NOMO-1 (cell line): ENCODE measurements around the gene MEIS2.

Source experiments
- DNase-seq, 2 experiments: peaks; one replicate each; lab custom pipeline; 2025; ENCODE audit not compliant: unreplicated experiment in 2 of 2; lab: John Stamatoyannopoulos, UW

Gene MEIS2

DNA sequence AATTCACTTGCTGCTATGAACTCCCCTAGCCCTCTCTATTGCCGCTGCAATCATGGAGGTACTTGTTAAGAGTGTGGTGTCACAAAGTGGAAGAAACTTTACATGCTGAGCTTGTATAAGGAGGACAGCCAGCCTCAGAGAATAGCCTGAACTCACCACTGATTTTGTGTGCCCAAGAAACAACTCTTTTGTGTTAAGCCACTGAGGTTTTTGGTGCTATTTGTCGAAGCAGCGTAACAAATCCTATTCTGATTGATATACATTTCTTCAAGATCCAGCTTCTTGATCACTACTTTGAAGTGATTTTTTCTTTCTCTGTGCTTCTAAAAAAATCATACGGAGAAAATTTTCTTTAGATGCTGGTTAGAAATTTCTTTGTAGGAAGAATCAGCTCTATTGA, 132.4 kb downstream of the MEIS2 start:
- DNase-seq = no peak

DNA sequence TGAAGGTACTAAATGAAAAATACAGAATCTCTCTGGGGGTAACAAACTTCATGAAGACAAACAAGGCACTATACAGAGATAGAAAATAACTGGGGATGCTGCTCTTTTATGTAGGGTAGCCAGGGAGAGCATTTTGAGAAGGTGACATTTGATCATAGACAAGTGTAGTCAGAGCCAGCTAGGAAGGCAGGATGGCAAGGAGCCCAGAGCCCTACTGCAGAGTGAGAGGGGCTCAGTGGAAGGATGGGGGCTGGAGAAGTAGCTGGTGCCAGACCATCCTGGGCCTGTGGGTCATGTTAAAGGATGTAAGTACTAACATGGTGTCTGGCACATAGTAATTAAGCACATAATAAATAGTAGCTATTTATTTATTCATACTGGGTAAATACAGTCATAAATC, 133.6 kb downstream of the MEIS2 start:
- DNase-seq = no peak

DNA sequence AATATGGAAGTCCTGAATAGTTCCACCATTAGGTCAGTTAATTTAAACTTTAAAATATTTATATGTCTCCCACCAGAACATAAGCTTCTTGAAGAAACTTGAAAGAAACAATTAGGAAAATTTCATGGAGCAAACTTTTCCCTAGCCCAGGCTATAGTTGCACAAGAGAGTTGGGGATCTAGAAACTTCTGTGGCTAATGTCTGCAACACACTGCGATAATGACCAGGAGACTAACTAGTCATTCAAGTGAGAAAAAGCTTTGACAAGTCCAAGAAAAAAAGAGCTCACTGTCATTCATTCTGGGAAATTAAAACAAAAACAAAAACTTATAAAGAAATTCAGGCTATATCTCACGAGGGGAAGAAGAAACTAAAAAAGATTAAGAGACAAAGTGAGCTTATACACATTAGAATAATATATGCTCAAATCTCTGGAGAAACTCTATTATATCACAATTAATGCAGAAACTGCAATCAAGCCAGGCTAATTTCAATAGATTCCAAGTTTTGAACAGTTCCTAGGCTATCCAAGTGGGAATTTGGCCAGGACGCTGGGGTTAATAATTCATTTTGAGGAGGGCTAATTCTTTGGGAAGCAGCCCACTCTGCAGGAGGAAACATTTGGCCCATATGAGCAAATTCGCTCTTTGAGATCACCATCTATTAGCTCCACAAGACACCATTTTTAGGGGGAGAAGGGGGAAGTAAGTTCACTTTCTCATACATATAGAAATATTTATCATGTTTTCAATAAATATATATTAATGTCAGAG, 134.6 kb downstream of the MEIS2 start:
- no peak for DNase-seq

DNA sequence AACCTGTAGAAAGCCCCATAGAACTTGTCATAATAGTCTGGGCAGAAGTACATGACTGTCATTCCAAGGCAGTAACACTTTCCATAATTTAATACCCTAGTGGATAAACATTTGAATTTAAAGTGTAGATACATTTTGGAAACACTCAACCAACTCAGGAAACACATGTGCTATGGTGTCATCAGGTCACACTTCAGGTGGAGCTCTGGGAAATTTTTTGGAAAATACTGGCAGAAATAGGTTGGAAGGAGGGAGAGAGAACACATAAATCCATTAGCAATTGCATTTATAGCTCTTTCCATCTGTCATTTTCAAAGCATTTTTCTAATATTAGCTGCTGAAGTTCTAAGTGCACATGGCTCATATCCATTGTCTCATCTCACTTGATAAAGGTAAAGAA, 135.7 kb downstream of the MEIS2 start:
- DNase-seq = no peak

DNA sequence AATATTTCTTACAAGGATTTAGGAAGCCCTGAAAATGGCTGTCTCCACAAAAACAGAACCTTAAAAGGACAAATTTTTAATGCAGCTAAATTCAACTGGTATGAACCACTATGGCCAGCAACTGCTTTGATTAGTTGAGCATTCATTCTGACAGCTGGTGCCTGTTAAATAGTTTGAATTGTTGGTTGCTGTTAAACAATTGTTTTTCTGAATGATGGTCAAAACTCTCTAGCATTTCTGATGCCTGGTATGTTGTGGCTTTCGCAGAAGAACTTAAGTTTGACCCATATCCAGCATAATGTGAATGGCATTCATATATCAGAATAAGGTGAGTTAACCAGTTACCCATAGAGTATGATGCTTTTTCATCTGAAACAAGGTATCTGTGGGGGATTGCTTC, 138.4 kb downstream of the MEIS2 start:
- no peak for DNase-seq

DNA sequence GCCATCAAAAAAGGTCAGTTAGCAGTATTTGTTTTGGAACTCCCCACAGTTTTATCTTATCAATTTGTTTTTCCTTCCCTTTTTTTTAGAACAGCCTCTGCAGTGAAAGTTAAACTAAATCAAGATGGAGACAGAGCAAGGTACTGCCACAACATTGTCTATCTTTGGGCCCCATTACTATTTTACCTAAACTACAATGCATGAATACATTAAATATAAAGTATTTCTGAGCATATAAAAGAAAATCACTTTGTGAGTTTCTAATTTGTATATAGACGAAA, 139.5 kb downstream of the MEIS2 start:
- DNase-seq = no peak

DNA sequence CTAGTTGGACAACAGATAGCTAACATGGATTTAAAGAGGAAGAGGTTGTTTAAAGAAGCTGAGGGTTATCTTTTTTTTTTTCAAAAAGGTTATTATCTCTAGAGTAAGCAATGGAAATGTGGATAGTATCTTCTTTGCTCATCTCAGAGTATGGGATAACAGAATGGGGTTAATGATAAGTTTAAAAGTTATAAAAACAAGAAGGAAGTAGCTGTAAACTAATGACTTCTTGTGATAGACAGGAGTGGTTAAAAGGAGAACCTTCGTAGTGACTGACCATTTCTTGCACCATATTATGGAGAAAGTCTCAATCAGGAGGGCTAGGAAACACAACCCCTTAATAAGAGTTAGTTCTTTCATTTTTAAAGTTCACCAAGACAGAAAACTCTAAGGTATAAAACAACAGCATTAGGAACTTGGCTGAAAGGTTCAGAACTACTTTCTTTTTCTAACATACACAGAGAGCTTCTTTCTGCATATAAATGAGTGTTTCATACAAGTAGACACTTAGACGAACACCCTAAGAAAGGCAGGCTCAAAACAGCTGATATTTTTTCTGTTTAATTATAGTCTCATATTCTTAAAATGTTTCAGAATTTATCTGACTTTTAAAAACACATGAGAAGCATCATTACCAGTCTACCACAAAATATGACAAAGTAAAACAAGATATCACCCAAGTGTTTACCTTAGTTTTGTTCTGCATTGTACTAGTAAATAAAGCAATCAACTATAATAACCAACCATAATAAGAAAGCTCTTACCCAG, 140.0 kb downstream of the MEIS2 start:
- DNase-seq = peak in 1 of 2 experiments; percentile 40

DNA sequence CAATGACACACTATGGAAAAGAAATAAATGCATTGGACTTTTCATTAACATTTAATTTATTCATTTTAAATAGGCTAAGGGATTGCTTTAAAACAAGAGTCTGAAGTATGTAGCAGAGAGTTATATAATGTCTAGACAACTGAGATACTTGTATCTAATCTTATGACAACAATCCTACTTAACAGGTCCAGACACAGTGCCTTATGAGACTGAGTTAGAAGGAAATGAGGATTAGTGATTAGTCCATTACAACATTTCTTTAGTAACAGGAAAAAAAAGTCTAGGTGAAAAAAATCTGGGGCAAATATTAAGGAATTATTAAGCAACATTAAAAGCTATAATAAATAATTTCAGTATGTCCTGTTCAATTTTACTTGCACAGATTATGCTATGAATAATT, 140.6 kb downstream of the MEIS2 start:
- no peak for DNase-seq

DNA sequence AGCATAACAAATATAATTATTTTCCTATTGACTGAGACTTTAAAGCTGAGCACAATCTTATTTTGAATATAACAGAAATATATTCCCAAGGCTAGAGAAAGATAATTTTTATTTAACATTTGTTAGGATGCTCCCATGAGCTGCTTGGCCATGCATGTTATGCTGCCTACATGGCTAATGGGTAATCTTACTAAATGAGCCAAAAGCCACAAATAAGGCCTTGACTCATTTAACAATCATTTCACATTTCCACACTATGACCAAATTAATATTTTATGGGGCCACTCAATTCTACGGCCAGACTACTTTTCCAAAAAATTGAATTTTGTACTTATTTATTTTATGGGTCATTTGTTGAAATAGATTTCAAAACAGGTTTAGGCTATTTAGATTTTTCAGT, 141.7 kb downstream of the MEIS2 start:
- DNase-seq = no peak

DNA sequence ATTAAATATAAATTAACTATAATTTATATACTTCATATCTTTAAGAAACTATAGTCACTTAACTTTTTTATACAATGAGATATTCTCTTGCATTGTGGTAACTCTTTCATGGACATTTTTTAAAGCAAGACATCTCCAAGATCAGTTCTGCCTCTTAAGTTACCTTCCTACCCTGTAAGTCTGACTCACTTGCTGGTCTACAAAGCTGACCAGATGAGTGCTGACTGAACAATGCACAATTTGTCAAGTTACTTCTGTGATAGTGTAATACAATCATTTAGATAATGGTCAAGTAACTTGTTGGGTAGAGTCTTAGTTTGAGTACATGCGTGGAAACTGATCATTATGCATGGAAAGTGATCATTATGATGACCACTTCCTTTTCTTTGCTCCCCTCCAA, 145.9 kb downstream of the MEIS2 start:
- no peak for DNase-seq

DNA sequence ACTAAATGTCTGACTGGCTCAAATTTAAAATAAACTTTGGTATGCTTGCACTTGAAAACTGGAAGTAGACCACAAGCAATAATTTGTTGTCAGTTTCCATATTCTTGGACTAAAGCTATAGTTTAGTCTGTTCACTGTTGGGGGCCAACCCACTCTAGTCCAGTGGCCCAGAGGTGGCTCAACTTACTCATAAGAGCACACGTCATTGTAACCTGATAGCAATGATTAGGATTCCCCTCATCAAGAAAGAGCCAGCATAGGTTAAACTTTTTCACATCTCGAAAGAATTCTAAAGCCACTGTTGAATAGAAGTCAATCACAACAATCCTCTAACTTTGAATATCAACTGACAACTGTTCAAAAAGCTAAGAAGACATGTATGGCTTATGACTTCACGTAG, 147.0 kb downstream of the MEIS2 start:
- DNase-seq = no peak

DNA sequence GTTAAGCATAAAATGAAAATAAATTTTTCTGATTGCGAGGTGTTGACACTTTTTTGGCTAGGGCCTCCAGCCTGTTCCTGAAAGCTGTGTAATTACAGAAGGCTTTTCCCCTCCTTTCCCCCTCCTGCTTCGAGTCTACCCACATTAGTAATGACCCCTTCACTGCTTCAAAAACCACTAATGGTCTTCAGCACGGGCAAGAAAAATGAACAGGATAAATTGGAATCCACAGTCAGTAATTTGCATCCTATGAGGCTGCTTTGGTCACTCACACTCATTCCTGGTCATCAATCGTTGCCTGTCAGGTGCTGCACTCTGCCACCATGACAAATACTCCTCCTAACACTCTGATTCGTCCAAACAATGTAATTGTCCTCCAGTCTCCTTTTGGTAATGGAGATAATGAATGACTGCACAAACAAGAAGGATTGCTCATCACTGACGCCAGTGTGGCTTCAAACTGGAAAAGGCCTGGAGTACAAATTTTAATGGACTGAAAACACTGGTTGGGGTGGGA, 148.6 kb downstream of the MEIS2 start:
- DNase-seq = no peak

DNA sequence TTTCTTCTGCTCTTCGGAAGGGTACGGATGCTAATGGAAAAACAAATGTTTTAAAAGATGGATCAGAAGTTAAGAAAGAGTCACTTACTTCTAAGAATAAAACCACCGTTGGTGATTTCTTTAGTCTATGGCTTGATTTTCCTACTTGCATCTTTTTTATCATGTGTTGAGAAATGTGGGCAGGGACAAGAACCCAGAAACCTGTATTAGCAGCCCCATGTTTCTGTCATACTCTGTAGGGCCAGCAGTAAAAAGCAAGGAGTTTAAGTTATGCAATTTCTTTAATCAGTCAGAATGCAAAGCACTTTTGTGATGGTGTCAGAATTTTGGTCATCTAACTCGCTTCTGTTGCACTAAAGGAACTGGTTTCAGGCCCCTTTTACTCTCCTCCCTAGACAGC, 150.0 kb downstream of the MEIS2 start:
- DNase-seq = no peak

DNA sequence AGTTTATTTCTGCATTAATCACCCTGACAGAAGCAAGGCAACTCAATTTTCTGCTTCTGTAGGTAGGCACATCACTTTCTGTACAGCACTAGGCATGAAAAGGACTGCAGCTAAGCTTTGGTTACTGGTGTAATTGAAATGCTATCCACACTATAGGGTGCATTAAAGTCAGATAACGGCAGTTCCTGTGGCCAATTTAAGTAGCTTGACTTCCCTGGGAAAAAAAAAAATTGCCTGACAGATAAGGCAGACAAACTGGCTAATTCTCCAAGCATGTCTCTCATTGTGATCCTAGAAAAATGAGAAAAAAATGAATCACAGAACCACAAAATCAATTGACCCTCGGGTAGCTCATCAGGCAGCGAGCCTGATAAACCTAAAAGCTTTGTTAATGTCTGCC, 151.4 kb downstream of the MEIS2 start:
- no peak for DNase-seq

DNA sequence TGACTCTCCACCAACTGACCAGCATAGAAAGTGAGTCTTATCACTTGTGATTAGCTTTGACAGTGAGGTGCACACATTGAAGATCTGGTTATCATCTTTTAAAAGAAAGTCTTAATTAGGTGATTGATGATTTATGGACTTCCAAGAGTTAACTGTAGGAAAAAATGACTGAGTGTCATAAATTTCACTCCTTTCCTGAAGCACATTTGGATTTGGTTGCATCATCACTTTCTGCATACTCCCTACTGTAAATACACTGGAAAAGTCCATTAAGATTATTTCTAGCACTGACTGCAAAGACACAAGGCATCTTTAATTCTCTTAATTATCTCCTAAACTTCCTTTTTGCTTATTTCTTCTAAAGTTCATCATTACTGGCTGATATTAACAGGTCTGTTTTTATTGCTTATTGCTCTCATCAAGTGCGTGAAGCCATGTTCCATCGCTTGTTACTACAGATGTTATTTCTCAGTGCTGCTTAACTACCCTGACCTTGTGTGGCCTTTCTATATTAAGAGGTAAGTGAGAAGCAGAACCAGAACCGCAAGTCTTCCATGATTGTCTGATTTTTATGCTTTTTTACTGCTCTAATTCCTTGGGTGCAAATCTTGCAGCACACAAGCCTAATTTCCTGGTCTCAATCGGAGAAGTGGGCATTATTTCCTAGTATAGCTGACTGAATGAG, 153.2 kb downstream of the MEIS2 start:
- no peak for DNase-seq

DNA sequence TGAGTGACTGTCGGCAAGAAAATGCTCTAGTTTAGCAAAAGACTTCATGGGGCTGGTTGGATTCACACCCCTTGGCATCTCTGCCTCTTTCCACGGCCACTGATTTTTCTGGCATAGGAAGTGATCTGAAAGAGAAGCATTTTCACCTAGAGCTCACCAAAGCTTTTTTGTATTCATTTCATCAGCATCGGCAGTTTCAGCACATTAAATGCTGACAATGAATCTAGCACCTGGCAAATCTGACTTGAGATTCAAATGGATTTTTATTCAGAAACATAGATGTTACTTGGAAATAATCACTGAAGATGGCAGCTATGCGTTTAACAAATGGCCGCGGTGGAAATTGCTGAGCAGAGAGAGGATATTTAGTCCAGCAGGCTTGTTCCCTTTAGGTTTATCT, 155.9 kb downstream of the MEIS2 start:
- DNase-seq = no peak

DNA sequence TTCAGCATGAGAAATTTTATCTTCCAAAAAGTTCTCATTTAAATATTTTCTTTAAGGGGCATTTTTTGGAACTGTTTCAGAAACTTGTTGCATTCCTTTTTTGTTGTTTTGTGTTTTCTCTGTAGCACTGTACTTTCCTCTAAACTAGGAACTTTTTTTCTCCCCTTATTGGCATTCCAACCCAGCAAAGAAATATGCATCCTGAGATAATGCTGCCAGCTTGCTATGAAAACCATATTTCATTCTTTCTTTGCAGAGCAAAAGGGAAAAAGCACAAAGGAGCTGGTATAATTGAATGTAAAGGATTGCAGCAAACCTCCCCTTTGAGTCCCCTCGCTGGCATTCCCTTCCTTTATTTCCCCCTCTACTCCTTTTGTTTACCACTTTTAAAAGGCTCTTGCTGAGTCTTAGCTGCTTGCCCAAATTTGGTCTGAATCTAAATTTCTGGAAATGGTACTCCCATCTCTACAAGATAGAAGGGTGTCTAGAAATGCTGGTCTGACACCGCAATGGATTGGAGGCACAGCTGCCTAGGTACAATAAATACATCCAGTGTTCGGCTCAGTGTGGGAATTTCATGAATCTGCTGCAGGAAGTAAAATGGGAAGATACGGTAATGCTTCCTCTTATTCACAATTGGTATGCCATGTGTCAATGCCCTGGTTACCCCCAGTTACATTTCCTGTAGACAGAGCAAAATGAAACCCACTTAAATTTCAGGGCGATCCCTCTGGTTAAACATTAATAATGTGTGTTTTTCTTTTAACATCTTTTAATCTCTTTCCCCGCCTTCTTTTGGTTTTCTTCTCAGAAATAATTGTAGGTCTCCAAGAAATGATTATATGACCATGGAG, 156.6 kb downstream of the MEIS2 start:
- DNase-seq = no peak

DNA sequence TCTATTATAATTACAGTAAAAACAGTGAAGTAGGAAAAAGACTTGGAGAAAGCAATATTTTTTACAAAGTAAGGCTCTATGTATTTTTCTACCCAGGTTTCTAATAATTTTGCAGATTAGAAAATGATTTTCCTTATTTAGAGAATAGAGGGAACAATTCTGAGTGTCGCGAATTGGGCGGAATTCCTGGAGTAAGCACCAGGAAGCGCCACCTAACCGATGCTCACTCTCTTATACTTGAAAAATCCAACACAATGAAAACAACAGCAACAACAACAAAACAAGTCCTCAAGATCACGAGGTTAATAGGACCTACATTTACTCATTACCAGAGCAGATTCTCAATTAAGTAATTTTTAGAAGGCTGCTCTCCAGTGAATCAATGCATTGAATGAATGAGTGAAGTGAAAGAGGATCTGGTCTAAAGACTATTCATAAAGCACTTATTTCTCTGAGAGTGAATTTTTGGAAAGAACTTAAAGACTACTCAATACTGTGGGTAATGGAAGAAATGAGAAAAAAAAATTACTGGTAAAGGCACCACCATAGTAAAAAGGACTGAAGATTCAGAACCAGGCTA, 158.0 kb downstream of the MEIS2 start:
- DNase-seq = no peak

DNA sequence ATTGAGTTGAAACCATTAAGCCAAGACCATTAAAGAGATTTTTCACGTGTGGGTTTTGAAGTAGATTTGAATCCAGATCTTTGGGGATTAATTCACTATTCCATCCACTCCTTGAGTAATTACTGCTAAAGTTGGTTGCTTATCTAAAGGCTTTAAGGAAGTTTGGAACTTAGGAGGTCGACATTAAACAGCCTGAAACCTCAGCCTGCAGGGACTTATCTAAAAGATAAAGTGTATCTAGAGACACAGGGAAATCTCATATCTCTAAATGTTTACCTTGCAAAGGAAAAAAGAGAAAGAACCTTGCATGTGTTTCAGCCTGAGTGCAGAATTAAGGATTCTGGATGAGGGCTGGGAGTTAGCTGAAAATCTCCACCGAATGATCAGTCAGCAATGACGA, 158.6 kb downstream of the MEIS2 start:
- no peak for DNase-seq

DNA sequence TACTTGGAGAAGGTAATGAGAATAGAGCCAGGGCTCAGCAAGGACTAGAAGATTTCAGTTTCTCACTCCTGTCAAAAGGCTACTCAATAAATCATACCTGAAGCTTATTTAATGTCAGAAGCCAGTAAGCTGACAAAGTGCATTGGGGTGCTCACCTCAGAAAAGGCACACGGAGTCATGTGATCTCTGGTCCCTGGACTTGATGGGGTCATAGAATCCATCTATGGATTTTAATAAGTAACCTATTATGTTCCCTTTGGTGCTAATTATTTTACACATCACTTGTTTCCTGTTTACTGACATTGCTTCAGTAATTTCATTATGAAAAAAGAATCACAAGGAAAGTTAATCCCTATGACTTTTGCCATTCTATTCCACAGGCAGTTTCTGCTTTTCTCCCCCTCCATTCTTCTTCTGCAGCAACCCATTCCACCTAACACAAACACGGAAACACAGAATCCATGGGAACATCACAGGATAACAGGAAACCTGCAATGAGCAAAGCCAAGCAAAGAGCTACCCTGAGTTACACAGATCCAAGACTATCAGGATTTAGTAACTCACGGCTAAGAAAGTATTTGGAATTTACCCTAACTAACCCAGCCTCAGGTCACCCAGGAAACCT, 159.6 kb downstream of the MEIS2 start:
- no peak for DNase-seq
